Measurements from ENCODE around the gene SNRK. TPM values are rescaled to one million over a fixed set of nuclear protein-coding genes. Genes with fewer than 3 reads are reported as not detected.

Gene SNRK
- total RNA-seq, 1 donor from 2014 or later: 13.3 TPM

DNA sequence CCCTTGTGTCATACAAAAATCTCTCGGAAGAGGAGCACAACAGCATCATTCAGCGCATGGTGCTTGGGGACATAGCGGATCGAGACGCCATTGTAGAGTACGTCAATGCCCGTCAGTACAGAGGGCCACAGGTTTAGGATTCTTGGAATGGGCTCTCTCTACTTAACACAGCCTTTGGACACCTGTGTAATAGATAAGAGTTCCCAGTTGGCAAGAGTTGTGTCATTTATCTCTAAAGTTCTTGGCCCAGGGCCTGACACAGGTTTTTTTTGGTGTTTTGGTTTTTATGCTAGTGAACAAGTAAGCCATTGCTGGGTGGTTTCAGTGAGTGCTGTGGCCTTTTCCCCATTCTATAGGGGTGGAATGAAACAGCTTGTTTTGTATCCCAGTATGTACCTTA, 54.1 kb downstream of the SNRK start:
- Histone ChIP-seq H3K9me3 (ENCODE audit: insufficient read depth, low read depth, low read length) (peaks cover 9% of the 10 kb centered on the region), H3K27me3 (ENCODE audit: insufficient read depth, low read length) (no peaks in the 10 kb centered on the region), H3K27ac (ENCODE audit: low read depth, low read length) (no peak overlapping the region), H3K36me3 (ENCODE audit: insufficient read depth, low read length) (peaks cover 14% of the 10 kb centered on the region), H4K20me1 (ENCODE audit: insufficient read depth, low read length) (peaks cover 7% of the 10 kb centered on the region), H3K4me2 (ENCODE audit: low read length) (no peak overlapping the region), H3K4me3 (ENCODE audit: insufficient read depth, low read depth, low read length) (no peak overlapping the region), H2AFZ (ENCODE audit: low read depth, low read length) (no peak overlapping the region), H3K79me2 (ENCODE audit: insufficient read depth, low read length) (no peaks in the 10 kb centered on the region), H3K4me1 (ENCODE audit: insufficient read depth, low read length) (no peaks in the 10 kb centered on the region), H3K9ac (ENCODE audit: low read length) (no peak overlapping the region)
- TF ChIP-seq CTCF (IDR thresholded peaks at IDR 0.05; ENCODE audit: insufficient read depth, low read depth, low read length) (no peak), EZH2 (IDR thresholded peaks at IDR 0.05; ENCODE audit: insufficient read depth, low read length) (no peak)
- Mint-ChIP-seq H3K27ac (ENCODE audit: unreplicated experiment) (no peak overlapping the region), H3K4me1 (ENCODE audit: low read depth, unreplicated experiment) (peaks cover 3% of the 10 kb centered on the region), H3K36me3 (ENCODE audit: low read depth, unreplicated experiment) (peaks cover 40% of the 10 kb centered on the region), H3K27me3 (ENCODE audit: low read depth, unreplicated experiment) (no peaks in the 10 kb centered on the region), H3K4me3 (ENCODE audit: unreplicated experiment) (no peak overlapping the region), H3K9me3 (ENCODE audit: unreplicated experiment) (peaks cover 23% of the 10 kb centered on the region)
- DNase-seq (ENCODE audit: low read depth) (no peak), FAIRE-seq (no peak)

- Histone ChIP-seq H3K9ac (ENCODE audit: low read length) (no peak overlapping the region), H3K36me3 (ENCODE audit: insufficient read depth, low read length) (peaks cover 10% of the 10 kb centered on the region), H3K4me2 (ENCODE audit: low read length) (no peak overlapping the region), H2AFZ (ENCODE audit: low read depth, low read length) (no peak overlapping the region), H3K4me1 (ENCODE audit: insufficient read depth, low read length) (peaks cover 5% of the 10 kb centered on the region), H3K9me3 (ENCODE audit: insufficient read depth, low read depth, low read length) (peaks cover 7% of the 10 kb centered on the region), H3K27ac (ENCODE audit: low read depth, low read length) (no peak overlapping the region), H3K27me3 (ENCODE audit: insufficient read depth, low read length) (no peaks in the 10 kb centered on the region), H3K79me2 (ENCODE audit: insufficient read depth, low read length) (no peaks in the 10 kb centered on the region), H3K4me3 (ENCODE audit: insufficient read depth, low read depth, low read length) (no peak overlapping the region), H4K20me1 (ENCODE audit: insufficient read depth, low read length) (peaks cover 7% of the 10 kb centered on the region)
- no peak for TF ChIP-seq CTCF (IDR thresholded peaks at IDR 0.05; ENCODE audit: insufficient read depth, low read depth, low read length)
- DNase-seq (ENCODE audit: low read depth): no peak
- Mint-ChIP-seq H3K4me1 (ENCODE audit: low read depth, unreplicated experiment) (peaks cover 13% of the 10 kb centered on the region), H3K4me3 (ENCODE audit: unreplicated experiment) (no peak overlapping the region), H3K27ac (ENCODE audit: unreplicated experiment) (no peak overlapping the region), H3K36me3 (ENCODE audit: low read depth, unreplicated experiment) (peaks cover 31% of the 10 kb centered on the region), H3K27me3 (ENCODE audit: low read depth, unreplicated experiment) (no peaks in the 10 kb centered on the region), H3K9me3 (ENCODE audit: unreplicated experiment) (peaks cover 15% of the 10 kb centered on the region)
- FAIRE-seq: no peak
Observed at GRCh38 chr3:43341788-43342187, 55.4 kb downstream of the SNRK start.

GRCh38 chr3:43343185-43343584, 56.8 kb downstream of the SNRK start:
- Histone ChIP-seq H4K20me1 (ENCODE audit: insufficient read depth, low read length) (peaks cover 7% of the 10 kb centered on the region), H3K27ac (ENCODE audit: low read depth, low read length) (no peak overlapping the region), H3K36me3 (ENCODE audit: insufficient read depth, low read length) (peaks cover 15% of the 10 kb centered on the region), H3K4me2 (ENCODE audit: low read length) (no peak overlapping the region), H3K79me2 (ENCODE audit: insufficient read depth, low read length) (no peaks in the 10 kb centered on the region), H3K9ac (ENCODE audit: low read length) (no peak overlapping the region), H3K4me3 (ENCODE audit: insufficient read depth, low read depth, low read length) (no peak overlapping the region), H2AFZ (ENCODE audit: low read depth, low read length) (no peak overlapping the region), H3K27me3 (ENCODE audit: insufficient read depth, low read length) (no peaks in the 10 kb centered on the region), H3K4me1 (ENCODE audit: insufficient read depth, low read length) (peaks cover 5% of the 10 kb centered on the region), H3K9me3 (ENCODE audit: insufficient read depth, low read depth, low read length) (peaks cover 2% of the 10 kb centered on the region)
- Mint-ChIP-seq H3K4me1 (ENCODE audit: low read depth, unreplicated experiment) (peaks cover 20% of the 10 kb centered on the region), H3K4me3 (ENCODE audit: unreplicated experiment) (no peak overlapping the region), H3K9me3 (ENCODE audit: unreplicated experiment) (peaks cover 7% of the 10 kb centered on the region), H3K27ac (ENCODE audit: unreplicated experiment) (no peak overlapping the region), H3K27me3 (ENCODE audit: low read depth, unreplicated experiment) (no peaks in the 10 kb centered on the region), H3K36me3 (ENCODE audit: low read depth, unreplicated experiment) (peaks cover 34% of the 10 kb centered on the region)
- no peak for TF ChIP-seq EZH2 (IDR thresholded peaks at IDR 0.05; ENCODE audit: insufficient read depth, low read length)
- no peak for TF ChIP-seq CTCF (IDR thresholded peaks at IDR 0.05; ENCODE audit: insufficient read depth, low read depth, low read length)
- FAIRE-seq (no peak), DNase-seq (ENCODE audit: low read depth) (no peak)
